ENCODE measurements around the gene STK33.

Gene STK33

DNA sequence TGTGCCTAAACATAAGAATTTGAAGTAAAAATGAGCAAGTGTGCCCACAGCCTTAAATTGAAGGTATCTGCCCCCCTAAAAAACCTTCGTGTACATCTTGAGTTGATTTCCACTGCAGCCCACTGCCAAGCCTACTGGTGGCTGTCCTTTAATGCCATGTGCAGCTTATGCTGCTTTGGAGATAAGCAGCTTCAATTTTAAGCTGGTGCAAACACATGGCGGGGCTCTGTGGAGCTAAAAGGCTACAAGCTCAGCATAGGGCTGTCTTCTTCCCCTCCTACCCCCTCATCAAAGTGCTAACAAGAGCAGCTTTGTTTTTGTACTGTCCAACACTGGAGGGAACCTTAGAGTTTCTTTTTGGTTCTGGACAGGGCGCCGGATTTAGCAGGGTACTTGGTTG is 201.9 kb downstream of the STK33 start:
- TF ChIP-seq, protein P1, sequence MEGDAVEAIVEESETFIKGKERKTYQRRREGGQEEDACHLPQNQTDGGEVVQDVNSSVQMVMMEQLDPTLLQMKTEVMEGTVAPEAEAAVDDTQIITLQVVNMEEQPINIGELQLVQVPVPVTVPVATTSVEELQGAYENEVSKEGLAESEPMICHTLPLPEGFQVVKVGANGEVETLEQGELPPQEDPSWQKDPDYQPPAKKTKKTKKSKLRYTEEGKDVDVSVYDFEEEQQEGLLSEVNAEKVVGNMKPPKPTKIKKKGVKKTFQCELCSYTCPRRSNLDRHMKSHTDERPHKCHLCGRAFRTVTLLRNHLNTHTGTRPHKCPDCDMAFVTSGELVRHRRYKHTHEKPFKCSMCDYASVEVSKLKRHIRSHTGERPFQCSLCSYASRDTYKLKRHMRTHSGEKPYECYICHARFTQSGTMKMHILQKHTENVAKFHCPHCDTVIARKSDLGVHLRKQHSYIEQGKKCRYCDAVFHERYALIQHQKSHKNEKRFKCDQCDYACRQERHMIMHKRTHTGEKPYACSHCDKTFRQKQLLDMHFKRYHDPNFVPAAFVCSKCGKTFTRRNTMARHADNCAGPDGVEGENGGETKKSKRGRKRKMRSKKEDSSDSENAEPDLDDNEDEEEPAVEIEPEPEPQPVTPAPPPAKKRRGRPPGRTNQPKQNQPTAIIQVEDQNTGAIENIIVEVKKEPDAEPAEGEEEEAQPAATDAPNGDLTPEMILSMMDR (IDR thresholded peaks at IDR 0.05; ENCODE audit: borderline replicate concordance, insufficient read depth, low read depth, low read length): no peak
- no peak overlapping the region for H3K4me3 ChIP-seq (ENCODE audit: low read depth, low read length)

DNA sequence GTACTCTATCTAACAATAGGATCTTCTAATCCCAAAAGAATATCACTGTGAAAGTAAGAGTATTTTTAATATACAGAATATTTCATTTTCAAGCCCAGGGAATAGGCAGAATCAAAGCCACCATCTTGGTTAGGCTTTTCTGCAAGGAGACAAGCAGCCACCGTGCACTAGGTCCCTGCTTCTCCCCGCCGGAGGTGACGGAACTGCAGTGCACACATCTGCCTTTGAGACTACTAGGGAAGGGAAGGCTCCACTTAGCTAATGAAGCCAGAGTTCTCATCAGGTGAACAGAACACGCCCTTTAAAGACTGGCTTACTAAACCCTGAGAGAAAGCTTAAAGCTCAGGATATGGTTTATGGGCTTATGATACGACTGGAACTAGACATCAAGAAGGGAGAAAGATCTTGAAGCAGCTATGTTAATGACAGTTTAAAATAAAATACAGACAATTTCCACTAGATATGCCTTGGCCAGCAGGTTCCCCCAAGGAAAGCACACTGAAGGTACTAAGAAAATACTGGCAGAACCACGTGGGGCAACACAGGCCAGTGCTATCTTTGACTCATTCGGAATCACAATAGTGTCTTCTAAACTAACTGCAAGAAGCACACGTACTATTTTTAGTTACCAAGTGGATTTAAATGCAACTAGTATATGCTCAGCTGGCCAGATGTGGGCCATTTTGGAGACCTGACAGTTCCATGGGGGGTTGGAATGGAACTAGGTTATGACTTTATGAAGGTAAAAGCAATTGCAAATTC is 203.0 kb downstream of the STK33 start:
- no peak overlapping the region for H3K4me3 ChIP-seq (ENCODE audit: low read depth, low read length)
- TF ChIP-seq, protein P1 (IDR thresholded peaks at IDR 0.05; ENCODE audit: borderline replicate concordance, insufficient read depth, low read depth, low read length): no peak

DNA sequence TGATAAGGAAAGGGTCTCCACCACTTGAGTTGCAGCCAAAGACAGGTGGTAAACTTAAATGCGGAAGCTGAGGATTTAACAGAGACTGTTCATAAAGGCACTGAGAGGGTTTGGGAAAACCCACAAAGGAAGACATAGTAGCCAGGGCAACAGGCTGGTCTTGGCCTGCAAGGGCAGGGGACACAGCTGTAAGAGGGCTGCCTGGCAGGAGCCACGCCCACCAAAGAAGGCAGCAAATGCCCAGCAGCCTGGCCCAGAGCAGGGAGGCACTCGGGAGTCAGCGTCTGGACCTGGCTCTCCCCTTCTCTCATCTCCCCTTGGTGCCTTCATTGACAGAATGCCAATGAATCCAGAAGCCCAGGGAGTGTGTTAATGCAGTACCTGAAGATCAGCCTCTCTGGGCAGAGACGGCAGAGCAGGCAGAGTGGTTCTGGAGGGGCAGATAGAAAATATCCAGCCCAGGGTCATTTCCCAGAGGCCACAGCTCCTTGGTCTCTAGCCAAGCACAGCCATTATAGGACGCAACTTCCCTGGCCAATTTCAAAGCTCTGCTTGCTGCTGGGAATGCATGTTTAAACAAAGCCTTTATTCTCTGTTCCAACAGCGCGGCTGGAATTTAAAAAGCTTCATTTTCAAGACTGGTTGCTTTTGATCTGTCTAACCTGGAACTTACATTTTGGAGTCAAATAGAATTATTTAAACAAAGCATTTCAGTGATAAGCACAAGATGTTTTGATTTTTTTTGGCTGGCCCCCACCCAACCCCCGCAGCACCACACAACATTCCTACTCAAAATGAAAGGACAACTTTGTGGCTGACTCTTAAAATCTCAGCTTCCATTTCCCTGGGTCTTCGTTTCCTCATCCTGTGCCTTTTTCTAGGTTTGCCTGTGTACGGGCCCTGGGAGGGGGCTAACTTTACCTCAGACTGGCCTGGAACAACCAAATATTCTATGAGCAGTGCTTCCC is 204.7 kb downstream of the STK33 start:
- TF ChIP-seq, protein P1 (IDR thresholded peaks at IDR 0.05; ENCODE audit: borderline replicate concordance, insufficient read depth, low read depth, low read length): no peak
- no peak overlapping the region for H3K4me3 ChIP-seq (ENCODE audit: low read depth, low read length)

DNA sequence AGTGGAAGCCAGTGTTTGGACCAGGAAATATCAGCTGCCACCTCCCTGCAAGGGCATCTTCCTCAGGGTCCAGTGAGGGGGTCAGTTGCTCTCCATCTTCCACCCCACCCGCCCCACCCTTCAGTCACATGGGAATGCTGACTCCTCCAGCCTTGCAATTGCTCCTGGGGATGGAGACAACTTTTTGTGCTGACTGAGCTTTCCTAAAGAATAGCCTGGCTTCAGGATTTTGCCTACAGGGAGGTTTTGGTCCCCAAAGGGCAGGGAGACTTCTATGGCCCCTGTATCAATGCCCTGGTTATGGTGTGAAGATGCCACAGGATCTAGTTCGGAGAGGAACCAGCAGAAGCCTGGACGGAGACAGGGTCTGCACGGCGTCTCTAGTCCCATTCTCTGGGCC is 206.3 kb downstream of the STK33 start:
- no peak overlapping the region for H3K4me3 ChIP-seq (ENCODE audit: low read depth, low read length)

DNA sequence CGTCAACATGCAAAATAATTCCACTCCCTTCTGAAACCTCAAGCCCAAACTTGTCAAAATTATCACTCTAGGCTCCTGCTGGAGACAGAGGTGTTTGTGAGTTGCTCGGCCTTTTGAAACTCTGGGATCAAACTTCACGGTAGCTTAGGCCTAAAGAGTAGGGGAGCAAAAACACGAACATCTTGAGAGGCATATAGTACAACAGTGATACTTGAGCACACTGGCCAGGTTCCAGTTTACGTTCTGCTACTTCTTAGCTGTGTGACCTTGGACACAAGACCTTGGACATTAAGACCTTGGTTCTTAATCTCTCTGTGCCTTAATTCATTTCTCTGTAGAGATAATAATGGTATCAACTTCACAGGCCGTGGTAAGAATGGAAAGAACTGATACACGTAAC is 206.9 kb downstream of the STK33 start:
- TF ChIP-seq, protein P1 (IDR thresholded peaks at IDR 0.05; ENCODE audit: borderline replicate concordance, insufficient read depth, low read depth, low read length): no peak
- H3K4me3 ChIP-seq (ENCODE audit: low read depth, low read length): no peak overlapping the region

More for the DNA sequence above, 206.3 kb downstream of the STK33 start:
- TF ChIP-seq, protein P1 (IDR thresholded peaks at IDR 0.05; ENCODE audit: borderline replicate concordance, insufficient read depth, low read depth, low read length): no peak

DNA sequence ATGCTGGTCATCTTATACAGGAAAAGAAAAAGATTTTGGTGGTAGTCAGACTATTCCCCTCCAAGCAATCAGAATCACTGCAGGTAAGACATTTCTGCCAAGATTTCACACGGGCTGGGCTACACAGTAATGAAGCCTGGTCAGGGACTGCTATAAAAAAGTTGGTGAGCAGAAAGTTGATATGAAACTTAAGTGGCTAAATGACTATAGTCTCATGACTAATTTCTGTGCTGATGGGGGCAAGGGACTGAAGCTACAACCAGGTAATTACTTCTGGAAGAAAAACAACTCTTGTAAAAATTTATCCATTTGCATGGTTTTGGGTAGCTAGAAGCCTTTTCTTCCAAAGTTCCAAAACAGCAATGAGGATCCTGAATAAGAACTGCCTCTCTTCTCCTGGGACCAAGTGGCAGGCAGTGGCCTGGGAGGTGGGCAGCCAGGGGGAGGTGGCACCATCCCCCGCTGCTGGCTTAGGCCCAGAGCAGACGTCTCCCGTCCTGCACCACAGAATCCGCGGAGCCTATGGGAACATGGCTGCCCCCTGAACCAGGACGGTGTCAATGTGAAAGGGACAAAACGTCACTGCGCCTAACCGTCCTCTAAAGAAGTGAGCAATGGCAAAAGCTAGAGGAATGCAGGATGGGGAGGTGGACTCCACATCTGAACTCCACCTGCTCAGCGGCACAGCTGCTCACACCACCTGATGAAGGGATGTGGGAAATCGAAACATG is 207.7 kb downstream of the STK33 start:
- no peak overlapping the region for H3K4me3 ChIP-seq (ENCODE audit: low read depth, low read length)
- TF ChIP-seq, protein P1 (IDR thresholded peaks at IDR 0.05; ENCODE audit: borderline replicate concordance, insufficient read depth, low read depth, low read length): no peak

Measured in GM12875 (cell line).